Stimulated activated CD8-positive, alpha-beta memory T cell treated with anti-CD3 and anti-CD28 coated beads, Interleukin-2, amount 100 ng/mL, for 48 hours (primary cell): Measurements from ENCODE around the gene C1orf105.
"Not testable (repeated sequence)": the region's sequence is repeated elsewhere in the genome, so short reads cannot be mapped to it uniquely, and the experiment has no call there.

Experiments used
- DNase-seq, 2 donors: peaks; one replicate each; pipeline ENCODE4 v3.0.0-alpha.2; 2020; ENCODE audit warnings: low read depth in 2 of 2

The C1orf105 gene, protein sequence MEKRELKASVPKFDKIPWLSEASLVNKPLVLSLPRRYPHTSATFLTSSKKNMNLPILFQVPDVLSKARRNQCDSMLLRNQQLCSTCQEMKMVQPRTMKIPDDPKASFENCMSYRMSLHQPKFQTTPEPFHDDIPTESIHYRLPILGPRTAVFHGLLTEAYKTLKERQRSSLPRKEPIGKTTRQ

DNA sequence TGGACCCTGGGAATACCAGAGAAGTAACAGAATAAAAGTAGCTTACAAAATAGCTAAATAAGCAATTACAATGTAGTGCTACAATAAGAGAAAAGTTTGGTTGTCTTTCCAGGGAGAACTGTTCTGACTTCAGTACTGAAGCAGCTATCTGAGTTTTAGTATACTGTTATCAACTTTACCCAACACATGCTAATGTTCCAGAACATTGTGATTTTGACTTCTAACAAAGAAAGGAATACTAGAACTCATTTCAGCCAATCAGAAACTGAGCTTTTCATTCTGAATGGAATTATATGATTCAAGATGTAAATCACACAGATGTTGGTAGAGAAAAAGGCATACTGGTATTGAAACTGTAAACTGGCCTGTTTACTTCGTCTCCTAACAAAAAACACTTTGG, at the start of gene C1orf105:
Gene C1orf105, plus strand, starts transcription at position 301 of the 400 bp plus-strand sequence. CDS start 201 bp downstream, outside the sequence.
- DNase-seq, result no peak

DNA sequence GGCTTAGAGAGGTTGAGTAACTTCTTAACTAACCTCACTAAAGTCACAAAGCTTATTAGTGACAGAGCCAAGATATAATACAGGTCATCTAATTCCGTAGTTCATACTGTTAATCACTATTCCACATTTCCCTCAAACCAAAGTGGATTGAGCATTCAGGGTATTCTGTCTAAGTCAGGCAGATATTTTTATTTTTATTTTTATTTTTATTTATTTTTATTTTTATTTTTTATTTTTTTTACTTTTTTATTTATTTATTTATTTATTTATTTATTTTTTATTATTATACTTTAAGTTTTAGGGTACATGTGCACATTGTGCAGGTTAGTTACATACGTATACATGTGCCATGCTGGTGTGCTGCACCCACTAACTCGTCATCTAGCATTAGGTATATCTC, 48.8 kb upstream of the C1orf105 start:
- not testable (repeated sequence) for DNase-seq

DNA sequence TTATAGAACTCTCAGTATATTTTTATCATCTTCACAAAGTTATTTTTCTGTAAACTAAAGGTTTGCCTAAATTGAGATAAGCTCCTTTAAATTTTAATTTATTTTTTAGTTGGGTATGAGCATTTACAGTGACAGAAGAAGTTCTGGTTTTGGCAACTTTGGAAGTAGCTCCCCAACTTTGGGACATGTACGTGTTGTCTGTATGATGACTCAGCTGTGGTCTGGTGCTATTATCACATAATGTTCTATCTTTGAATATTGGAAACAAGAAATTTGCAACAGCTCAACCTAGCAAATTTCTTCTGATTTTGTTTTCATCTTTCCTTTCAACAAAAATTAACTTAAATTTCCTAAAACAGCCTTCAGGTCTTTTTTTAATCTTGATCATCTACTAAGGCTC, 46.6 kb upstream of the C1orf105 start:
- no peak for DNase-seq

DNA sequence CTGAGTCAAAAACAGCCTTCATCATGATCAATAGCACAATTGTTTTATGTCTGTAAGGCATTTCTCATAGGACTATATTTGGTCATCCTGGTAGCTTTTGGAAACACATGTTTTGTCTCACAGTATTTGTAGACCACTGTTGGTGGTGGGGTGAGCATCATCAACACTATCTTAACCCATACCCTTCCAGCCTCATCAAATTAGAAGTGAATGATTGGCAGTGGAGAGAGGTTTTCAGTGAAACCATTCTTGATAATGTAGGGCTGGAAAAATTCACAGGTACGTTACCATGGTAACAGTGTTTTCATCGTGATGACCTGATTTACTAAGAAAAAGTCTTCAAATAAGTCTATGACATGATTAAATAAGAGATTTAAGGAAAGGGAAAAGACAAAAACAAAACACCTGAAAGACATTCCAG, 45.3 kb upstream of the C1orf105 start:
- DNase-seq, result no peak

DNA sequence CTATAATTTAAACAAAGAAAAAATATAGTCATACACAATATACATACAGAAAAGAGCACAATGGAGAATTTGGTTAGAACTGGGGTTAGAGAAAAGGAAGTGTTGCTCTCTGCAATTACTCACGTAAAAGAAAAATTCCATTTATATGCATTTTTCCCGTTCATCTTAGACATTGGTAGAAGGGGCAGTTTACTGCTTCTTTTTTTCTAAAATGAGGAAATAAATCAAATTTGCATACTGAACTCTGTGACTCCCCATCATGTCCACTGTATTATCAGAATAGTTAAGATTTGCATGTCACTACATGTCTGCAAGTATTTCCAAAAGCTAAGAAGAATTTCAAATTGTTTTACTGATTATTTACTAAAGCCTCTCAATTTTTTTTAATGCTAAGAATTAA, 44.1 kb upstream of the C1orf105 start:
- DNase-seq, result no peak

DNA sequence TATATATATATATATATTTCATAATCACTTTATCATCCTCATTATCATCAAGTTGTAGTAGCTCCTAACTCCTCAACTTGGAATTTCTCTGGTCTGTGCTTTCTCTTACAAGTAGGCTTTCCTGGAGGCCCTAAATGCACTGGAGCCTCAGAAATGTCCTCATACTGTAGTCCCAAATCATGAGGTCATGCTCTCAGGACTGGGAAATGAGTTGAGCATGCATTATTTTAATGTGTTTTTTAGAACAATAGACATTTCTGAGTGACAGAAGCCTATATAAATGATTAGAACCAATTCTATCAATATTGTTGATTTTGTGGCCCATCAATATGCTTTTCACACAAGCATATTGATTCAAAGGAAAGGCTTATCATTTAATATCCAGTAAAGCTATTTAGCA, 42.9 kb upstream of the C1orf105 start:
- no peak for DNase-seq

DNA sequence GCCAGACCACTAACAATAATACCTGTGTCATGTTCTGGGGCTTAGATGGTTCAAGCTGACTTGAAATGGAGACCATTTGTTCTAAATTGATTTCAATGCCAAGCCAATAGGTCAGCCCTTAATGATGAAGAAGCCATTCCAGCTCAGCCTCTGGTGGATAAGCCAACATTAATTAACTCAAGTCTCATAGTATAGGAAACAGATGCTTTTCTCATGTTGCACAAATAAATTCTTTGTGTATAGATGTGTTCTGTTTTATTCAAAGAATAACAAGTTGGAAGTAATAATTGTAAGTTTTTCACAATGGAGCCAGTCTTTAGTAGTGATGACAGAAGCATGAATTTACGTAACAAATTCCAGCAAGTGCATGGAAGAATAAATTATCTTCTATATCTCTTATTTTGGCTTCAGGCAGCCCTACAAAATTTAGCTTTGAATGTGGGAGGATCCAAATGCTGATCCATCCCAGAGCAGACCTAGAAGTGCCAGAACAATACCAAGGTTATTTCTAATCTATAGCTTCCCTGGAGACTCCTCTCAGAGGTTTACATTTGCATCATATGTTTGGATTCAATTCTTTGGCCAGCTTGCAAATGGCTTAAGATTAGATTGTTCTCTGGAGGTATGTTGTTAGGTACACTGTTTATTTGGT, 42.2 kb upstream of the C1orf105 start:
- DNase-seq, result no peak

DNA sequence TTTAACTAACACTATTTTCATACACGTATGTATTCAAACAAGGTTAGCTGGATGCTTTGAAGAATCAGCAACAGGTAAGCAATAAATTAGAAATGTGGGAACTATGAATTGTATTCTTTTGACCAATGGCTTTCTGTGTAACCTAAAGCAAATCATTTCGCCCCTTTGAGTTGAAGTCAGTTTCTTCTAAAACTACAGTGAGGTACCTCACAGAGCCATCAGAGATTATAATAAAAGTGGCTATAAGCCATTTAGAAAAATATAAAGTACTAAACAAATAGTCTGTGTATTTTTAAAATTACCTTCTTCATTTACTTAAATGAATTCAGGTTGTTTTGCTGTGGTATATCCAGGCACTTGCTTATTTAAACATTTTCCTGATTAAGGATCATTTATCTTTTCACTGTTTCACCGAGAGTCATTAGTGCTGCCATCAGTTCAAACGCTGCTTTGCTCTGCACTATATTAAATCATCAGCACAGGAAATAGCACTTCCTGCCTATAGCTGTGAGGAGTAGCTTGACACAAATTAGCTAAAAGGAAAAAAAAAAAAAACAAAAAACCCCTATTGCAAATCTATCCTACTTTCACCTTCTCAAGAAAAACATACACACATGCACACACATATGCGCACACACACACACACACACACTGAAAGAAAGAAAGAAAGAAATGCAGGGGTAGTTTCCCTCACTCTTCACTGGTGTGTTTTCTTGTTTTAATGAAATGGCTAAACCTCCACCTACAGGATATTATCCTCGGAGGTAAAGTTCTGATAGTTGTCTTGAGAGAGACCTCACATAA, 39.8 kb upstream of the C1orf105 start:
- no peak for DNase-seq

DNA sequence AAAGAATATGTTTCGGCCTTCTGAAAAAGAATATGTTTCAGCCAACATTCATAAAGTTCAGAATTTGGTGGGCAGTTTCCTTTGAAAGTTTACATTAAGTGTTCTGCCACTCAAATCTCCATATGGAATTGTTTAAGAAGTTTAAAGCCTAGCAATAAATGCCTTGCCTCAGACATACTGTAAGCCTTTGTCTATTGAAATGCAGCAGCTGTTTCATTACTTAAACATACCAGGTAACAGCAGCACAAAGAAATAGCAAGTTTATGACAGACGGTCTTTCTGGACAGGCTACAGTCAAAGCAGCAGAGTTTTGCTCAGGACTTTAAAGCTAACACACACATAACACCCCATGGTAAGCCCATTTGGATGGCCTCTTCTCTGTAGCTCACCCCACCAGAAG, 38.5 kb upstream of the C1orf105 start:
- DNase-seq, result no peak

DNA sequence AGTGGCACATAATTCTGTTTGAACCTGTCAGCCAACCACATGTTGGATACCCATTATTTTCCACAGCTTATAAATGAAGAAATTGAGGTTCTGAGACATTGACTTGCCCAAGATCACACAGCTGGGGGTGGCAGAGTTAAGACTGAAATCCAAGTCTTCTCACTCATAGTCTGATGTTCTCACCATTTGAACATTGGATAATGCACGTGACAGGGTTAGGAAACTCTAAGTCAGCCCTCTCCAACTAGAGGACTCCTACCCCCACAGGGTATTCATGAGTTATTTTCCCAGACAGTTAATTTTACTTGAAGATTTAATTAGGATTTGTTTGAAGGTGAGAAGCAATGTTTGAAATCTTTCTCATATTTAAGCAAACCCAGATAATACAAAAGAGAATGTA, 38.1 kb upstream of the C1orf105 start:
- no peak for DNase-seq

DNA sequence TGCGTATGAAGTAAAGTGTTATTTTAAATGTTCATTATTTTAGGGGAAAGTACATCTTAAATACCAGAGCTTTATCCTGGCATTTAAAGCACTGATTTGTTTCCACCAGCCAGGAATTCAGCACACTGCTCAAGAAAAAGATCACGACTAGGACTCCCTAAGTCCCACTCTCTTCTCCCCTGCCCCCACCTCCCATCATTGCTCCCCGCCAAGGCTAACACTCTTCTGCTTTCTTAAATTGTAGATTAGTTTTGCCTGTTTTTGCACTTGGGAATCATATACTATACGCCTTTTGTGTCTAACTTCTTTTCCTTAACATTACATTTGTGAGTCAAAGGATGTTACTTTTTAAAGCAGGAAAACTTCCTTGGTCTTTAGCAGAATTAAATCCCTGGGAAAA, 37.5 kb upstream of the C1orf105 start:
- no peak for DNase-seq

DNA sequence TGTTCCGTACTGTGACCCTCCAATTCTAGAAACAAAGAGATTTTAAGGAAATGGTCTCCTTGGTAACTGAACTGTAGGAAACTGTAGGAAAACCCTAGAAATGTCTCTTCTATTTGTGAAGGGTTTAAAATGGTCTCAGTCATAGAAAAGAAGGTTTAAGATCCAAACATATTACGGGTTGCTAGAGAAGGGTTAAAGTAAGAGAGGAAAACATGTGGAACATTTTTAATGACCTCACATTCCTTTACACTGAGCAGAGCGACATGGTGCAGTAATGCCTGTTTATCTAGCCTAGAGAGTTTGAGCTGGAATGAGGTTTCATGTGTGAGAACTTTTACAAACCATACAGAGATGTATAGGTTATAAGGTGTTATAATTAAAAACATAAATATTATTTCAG, 36.9 kb upstream of the C1orf105 start:
- DNase-seq, result no peak

DNA sequence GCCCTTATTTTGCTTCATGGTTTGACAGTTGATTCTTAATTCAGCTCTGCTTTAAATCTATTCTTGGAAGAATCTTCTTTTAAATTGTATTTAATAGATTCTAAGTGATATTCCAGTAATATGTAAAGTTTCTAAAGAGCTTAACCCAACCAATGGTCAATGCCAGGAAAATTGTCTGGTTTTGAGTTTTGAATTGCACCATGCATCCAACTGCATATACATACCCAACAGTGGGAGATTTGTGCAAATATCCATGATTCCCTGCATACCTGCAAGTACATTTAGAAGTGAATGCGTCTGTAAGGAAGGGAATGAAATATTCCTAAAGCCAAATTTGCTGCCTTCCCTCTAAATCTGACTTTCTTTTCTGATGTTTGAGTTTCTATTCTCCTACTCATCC, 35.8 kb upstream of the C1orf105 start:
- DNase-seq, result no peak

DNA sequence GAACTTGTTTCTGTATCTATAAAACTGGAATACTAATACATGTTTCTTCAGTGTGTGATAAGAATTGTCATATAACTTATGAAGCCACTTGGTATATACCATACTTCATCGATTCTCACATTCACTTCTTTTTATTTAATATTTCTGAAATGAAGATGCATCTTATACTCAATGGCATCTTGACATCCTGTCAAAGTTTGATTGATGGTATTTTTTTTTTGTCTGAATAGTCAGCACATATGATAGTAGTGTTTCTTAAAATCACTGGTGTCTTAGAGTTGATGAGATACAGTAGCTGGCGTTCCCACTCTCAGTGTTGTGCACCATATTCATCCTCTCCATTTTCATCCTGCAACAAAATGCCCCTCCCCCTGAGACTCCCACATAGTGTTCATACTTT, 34.4 kb upstream of the C1orf105 start:
- no peak for DNase-seq

DNA sequence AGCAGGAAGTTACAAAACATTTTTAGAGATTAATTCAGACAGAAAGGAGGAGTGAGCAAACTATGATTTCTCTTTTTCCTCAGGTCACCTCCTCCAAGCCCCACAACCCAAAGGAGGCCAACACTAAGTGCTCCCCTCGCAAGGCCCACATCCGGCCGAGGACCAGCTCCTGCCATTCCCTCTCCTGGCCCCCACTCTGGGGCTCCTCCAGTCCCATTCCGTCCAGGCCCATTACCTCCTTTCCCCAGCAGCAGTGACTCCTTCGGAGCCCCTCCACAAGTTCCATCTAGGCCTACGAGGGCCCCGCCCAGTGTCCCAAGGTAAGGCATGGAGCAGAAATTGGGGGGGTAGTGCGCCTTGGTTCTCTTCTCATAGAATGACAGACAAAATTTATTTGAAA, 32.0 kb upstream of the C1orf105 start:
- DNase-seq, result no peak

DNA sequence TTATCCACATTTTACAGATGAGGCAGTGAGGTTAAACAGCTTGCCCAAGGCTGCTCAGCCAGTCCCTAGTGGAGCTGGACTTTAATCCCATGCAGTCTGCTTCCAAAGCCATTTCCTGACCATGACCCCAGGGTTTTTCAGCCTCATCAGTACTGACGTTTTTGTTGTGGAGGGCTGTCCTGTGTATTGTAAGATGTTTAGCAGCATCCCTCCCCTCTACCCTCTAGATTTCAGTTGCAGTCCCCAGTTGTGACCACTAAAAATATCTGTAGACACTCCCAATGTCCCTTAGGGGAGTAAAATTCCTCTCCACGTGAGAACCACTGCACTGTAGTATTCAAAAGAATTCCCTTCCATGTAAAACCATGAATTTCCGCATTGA, 30.2 kb upstream of the C1orf105 start:
- DNase-seq, result no peak

DNA sequence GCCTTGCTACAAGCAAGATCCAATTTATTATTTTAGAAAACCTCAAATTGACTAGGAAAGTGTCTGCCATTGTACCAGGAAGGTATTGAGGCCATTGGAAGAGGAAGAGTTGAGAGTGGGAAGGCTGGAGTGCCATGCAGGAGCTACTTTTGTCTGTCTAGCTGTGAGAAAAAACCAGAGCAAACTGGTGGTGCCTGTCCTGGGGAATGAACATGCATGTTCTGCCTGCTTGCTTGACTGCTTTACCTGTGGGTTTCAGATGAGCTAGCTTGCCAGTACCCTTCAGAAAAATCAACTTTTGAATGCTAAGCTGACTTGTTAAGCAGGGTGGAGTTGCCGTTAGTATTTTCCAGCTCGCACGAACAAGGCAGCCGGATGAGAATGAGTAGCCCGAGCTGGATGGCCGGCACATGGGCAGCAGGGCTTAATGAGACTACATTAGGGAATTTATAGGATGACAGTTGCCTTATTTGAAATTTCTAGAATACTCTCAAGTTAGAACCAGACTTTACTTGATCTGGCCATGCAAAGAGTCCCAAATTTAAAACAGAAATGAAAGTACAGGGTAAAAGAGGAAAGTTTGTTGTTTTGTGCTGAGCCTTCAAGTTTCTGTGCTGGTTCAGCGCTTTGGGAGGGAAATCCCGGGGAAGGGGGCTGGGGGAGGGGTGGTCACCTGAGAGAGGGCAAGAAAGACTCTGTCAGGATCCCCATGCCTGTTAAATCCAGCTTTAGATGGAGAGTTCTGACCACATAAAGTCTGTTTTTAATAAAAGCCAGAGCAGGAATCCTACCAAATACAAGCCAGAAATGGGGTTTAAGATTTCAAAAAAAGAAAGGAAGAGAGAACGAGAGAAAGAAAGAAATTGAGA, 29.6 kb upstream of the C1orf105 start:
- DNase-seq, result no peak

DNA sequence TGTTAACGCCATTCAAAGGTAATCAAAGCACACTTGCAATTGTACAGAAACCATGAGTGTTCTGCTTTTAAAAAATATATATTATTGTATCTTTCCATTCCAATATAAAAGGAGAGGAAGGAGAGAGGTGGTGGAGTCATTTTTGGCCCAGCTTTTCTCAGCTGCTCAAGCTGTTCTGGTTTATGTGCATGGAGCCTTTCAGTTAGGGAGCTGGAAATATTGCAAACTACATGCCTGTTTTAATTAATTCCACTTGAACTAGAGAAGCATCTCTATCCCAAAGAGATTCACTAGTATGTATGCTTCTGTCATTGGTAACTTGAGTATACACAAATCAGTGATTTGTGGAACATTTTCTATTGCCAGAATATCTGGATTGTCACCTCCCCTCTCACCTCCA, 28.5 kb upstream of the C1orf105 start:
- DNase-seq, result no peak

DNA sequence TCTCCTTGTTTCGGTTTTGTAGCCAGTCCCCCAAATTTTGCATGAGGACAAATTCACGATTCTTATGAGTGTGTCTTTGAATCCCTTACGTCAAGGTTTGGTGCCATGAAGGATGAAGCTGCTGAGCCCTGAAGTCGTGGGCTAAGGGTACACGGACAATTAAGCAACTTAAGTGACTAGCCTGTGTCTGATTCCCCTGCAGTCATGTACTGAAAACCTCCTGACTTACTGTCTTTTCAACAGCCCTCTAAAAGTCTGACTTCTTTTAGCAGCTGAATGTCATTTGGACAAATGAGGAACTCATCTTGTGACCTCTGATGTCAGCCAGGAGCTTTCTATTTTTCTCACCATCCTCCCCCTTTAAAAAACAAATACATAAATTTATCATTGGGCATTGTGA, 27.1 kb upstream of the C1orf105 start:
- DNase-seq, result no peak

DNA sequence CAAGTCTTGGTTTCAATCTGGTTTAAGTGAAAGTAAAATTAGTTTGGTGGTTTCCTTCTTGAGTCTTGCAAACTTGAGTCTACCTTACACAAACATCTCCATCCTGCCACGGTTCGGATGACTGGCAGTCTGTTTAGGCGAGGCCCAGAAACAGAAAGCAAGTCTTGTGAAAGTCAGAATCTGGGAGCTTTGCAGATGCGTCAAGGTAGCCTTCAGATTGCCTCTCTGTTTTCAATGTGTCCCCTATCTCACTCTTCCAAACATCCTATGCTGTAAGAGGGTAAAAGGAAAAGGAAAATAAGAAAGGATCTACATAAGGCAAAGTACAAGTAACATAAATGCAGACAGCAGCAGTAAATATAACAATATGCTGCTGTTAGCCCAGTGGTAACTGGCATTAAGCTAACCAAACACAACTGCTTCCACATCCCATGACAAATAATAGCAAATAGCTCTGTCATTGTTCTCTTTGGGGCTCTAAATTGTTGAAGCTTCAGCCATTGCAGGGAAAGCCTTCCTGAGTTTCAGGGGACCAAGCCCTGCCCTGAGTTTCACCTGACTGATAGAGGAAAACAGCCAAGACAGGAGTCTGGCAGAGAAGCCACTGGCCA, 26.2 kb upstream of the C1orf105 start:
- peak; percentile 18 to 34 for DNase-seq

DNA sequence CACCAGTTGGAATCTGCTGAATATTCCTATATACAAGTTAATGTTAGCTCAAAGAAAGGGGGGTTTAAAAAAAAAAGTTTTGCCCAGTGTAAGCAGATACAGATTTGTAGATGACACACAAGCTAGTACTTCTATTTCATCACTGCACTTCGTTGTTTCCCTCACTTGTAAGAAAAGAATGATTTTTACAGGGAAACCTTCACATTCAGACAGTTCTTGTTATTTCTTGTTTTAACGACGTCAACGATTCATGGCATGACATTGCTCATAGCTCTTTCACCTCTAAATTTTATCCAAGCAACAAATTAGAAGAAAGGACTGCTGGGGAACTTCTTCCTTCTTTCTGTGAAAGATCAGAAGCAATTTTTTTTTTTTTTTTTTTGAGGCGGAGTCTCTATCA, 25.7 kb upstream of the C1orf105 start:
- DNase-seq, result no peak

DNA sequence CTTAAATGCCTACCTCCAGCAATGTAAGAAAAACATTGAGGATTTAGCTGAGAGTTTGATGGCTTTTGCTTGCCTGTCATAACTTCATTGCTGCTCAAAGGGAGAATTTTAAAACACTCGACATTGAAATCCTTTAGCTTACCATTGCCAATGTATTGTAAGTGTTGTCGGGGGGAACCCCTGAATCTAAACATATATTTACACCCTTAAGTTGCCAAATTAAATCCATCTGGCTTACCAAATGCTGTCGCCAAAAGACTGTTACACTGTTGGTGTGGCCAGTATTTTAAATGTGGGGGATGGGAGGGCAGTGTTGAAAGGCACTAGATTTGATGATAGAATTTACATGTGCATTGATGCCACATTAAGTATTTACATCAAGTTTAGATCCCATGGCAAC, 24.9 kb upstream of the C1orf105 start:
- DNase-seq, result no peak
